GM15510 (cell line): ENCODE data around the gene BTNL3.

ENCODE experiments used
- POLR2A ChIP-seq: IDR thresholded peaks from 3 replicates; pipeline ENCODE4 v1.6.1; 2011; ENCODE audit warnings: borderline replicate concordance; ENCODE audit not compliant: insufficient read length; ENCODE audit errors: extremely low read depth

BTNL3 gene

GRCh38 chr5:181042722-181043121, 54.1 kb downstream of the BTNL3 start:
- TF ChIP-seq POLR2A: no peak

GRCh38 chr5:181043285-181044092, 54.8 kb downstream of the BTNL3 start:
- no peak for TF ChIP-seq POLR2A

GRCh38 chr5:181044093-181044599, 55.5 kb downstream of the BTNL3 start:
- no peak for TF ChIP-seq POLR2A

GRCh38 chr5:181044662-181045305, 56.1 kb downstream of the BTNL3 start:
- TF ChIP-seq POLR2A: no peak

- TF ChIP-seq POLR2A: no peak
These were observed 56.7 kb downstream of the BTNL3 start for GRCh38 chr5:181045316-181045715.

GRCh38 chr5:181047288-181047687, 58.6 kb downstream of the BTNL3 start:
- TF ChIP-seq POLR2A: no peak

GRCh38 chr5:181047921-181048320, 59.3 kb downstream of the BTNL3 start:
- TF ChIP-seq POLR2A: no peak

- no peak for TF ChIP-seq POLR2A
These were observed 61.4 kb downstream of the BTNL3 start for GRCh38 chr5:181050016-181050415.

- TF ChIP-seq POLR2A: no peak
These were observed 63.4 kb downstream of the BTNL3 start for GRCh38 chr5:181051841-181052671.

- no peak for TF ChIP-seq POLR2A
These were observed 64.2 kb downstream of the BTNL3 start for GRCh38 chr5:181052672-181053487.

- TF ChIP-seq POLR2A: no peak
These were observed 65.0 kb downstream of the BTNL3 start for GRCh38 chr5:181053488-181054121.

- no peak for TF ChIP-seq POLR2A
These were observed 65.5 kb downstream of the BTNL3 start for GRCh38 chr5:181054138-181054537.

GRCh38 chr5:181054871-181055459, 66.3 kb downstream of the BTNL3 start:
- TF ChIP-seq POLR2A: no peak
